D341Med (cell line): ENCODE data around the gene ETS2.

Experiments used
- DNase-seq: peaks from one replicate; pipeline ENCODE4 v3.0.0; 2012; ENCODE audit warnings: low spot score

ETS2 gene

GRCh38 chr21:38805328-38806152 is at the start of gene ETS2:
Gene ETS2 (plus strand): TSS chr21:38805929. CDS start chr21:38810035, 4,106 bp downstream.
- peak; percentile 92 for DNase-seq

GRCh38 chr21:38756746-38757145 is 49.0 kb upstream of the ETS2 start:
- no peak for DNase-seq

- DNase-seq = no peak
Observed at GRCh38 chr21:38758501-38759214, 47.1 kb upstream of the ETS2 start.

- DNase-seq = no peak
Observed at GRCh38 chr21:38759413-38759812, 46.3 kb upstream of the ETS2 start.

GRCh38 chr21:38760017-38760761 is 45.5 kb upstream of the ETS2 start:
- no peak for DNase-seq

GRCh38 chr21:38760762-38761155 is 45.0 kb upstream of the ETS2 start:
- DNase-seq = no peak

GRCh38 chr21:38761531-38761930 is 44.2 kb upstream of the ETS2 start:
- no peak for DNase-seq

GRCh38 chr21:38765056-38765455 is 40.7 kb upstream of the ETS2 start:
- no peak for DNase-seq

GRCh38 chr21:38766987-38767722 is 38.6 kb upstream of the ETS2 start:
- DNase-seq = no peak

- DNase-seq = no peak
Observed at GRCh38 chr21:38768471-38769063, 37.2 kb upstream of the ETS2 start.

GRCh38 chr21:38769191-38769780 is 36.4 kb upstream of the ETS2 start:
- DNase-seq = no peak

- no peak for DNase-seq
Observed at GRCh38 chr21:38770660-38771059, 35.1 kb upstream of the ETS2 start.

GRCh38 chr21:38771536-38771935 is 34.2 kb upstream of the ETS2 start:
- no peak for DNase-seq

- no peak for DNase-seq
Observed at GRCh38 chr21:38772646-38773045, 33.1 kb upstream of the ETS2 start.

- no peak for DNase-seq
Observed at GRCh38 chr21:38773099-38774061, 32.3 kb upstream of the ETS2 start.

GRCh38 chr21:38774152-38774551 is 31.6 kb upstream of the ETS2 start:
- no peak for DNase-seq

- no peak for DNase-seq
Observed at GRCh38 chr21:38774586-38775285, 31.0 kb upstream of the ETS2 start.

- DNase-seq = no peak
Observed at GRCh38 chr21:38775733-38776132, 30.0 kb upstream of the ETS2 start.

GRCh38 chr21:38777015-38777414 is 28.7 kb upstream of the ETS2 start:
- DNase-seq = no peak
